Mucosa of gallbladder (tissue), 1 donor: ENCODE measurements around the gene UBE2S. TPM values are rescaled to one million over a fixed set of nuclear protein-coding genes. Genes with fewer than 3 reads are reported as not detected.

Experiments
- DNase-seq: peaks from one replicate; pipeline ENCODE4 v3.0.0-alpha.2; 2020; ENCODE audit warnings: low spot score
- total RNA-seq: library from RNA; stranded (reverse); gene quantifications from one replicate; pipeline ENCODE4 v1.2.1, GENCODE V29; 2021
- donor health status: DM: no; HTN: no; CAD: no.

UBE2S gene
- total RNA-seq, 1 donor from 2014 or later: 26.4 TPM

DNA sequence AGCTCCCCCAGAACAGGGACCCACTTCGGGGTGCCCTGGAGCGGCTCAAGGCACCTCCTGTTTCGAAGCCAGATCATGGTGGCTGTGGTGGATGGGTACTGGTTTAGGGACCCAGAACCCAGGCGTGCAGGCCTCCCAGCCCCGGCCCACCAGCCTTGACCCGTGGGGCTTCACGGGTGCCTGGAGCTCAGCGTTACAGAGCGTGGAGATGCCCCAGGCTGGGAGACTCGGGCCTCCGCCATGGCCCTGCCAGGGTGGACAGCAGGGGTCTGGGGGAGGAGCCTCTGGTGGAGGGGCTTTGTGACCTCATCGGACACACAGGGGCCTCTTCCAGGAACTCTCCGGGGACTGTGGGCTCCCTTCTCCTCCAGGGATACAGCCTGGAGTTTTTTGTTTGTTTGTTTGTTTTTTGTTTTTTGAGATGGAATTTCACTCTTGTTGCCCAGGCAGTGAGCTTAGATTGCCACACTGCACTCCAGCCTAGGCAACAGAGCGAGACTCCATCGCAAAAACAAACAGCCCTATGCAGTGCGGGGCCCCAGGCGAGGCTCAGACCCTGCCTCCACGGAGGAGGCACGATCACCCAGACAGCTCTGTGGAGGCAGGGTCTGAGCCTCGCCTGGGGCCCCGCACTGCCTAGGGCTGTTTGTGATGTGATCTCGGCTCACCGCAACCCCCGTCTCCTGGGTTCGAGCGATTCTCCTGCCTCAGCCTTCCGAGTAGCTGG, 44.4 kb downstream of the UBE2S start, which contains the start of gene GARIN5B:
TSS of gene GARIN5B (minus strand) at position 271 of the 727 bp plus-strand sequence. CDS start at position 77, 194 bp downstream.
- DNase-seq: no peak

DNA sequence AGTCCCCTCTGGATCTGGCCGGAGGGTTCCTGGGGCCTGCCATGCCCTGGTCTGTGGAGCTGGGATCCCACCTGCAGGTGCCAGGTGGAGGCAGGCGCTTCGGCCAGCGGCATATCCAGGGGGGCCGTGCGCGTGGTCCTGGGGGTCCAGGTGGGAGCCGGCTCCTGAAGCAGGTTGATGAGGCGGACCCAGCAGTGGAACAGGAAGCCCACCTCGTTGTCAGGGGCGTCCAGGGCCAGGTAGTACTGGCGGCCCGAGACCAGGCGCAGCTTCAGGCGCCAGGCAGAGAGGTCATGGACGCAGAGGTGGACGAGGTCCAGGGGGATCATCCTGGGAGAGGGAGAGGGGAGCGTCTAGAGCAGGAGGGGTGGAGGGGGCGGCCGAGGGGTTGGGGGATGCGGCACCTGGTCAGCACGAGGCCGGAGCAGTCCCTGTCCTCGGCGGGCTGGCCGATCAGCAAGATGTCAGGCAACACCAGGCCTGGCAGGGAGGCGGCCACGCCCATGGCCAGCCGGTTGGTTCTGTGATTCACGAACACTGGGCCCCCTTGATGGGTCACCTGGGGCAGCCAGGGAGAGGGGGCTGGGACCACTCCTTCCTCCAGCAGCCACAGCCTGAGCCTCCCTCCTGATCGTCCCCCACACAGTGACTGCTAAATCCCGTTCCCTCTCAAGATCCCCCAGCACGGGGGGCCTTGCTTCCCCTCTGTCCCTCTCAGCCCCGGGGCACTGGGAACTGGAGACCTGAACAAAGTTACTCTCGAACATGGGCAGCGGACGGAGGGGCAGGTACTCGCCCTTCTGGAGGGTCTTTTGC, 45.2 kb downstream of the UBE2S start:
- no peak for DNase-seq

DNA sequence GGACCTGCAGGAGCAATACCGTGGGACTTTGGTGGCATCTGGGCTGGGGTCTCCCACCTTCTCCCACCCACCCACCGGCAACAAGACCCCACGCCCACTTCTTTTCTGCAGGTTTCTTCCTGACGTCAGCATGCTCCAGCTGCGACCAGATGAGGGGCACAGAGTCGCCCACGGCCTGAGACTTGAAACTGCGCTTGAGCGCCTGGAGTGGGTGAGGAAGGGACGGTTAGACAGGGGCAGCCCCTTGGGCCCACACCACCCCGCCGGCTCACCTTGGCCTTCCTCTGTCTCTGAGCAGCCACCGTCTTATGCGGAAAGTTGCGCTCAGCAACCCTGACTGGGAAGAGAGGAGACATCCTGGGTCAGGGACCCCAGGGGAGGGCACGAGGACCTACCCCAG, 46.7 kb downstream of the UBE2S start:
- no peak for DNase-seq

DNA sequence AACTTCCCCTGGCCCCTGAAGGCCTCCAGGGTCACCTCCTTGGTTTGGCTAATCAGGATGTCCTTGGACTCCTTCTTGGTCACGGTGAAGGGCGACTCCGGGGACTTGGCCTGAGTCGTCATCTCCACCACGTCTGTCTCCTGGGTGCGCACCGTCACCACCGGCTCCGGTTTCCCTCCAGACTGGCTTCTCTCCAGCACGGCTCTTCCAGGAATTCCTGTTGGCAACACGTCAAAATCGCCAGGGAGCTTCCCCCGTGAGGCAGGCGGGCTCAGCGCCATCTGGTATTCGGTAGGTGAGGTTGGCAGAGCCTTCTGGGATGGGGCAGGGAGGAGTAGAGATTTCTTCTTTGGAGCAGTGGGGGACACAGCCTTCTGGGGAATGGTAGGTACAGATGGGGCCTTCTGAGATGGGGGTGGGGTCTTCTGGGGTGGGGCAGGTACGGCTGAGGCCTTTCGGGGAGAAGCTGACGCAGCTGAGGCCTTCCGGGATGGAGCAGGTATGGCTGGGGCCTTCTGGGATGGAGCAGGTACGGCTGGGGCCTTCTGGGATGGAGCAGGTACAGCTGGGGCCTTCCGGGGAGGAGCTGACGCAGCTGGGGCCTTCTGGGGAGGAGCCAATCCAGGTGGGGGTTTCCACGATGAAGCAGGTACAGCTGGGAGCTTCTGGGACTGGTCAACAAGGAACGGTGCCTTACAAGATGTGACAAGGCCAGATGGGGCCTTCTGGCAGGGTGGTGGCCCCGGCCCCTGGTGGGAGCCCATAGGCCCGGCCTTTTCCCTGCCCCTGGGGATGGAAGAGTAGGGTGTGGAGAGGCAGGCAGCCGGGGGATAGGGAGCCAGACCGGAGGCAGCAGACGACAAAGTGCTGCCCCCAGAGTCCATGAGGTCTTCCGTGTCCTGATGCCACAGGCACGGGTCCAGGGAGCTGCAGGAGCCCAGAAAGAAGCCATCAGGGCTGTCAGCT, 48.4 kb downstream of the UBE2S start:
- DNase-seq: no peak

DNA sequence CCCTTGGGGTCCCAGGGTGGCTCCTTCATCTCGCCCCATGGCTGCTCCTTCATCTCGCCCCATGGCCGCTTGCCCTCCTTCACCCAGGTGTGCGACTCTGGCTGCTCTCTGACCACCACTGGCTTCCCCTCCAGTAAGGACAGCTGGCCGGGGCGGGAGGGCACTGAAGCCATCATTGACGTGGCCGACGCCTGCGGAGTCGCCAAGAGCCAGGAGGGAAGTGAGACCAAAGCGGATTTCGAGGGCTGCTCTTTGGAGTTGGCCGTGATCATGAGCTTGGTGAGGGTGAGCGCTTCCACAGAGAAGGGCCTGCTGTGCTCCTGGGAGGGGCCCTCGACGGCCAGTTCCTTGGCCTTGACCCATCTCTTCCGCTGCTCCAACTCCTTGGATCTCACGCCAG, 49.1 kb downstream of the UBE2S start:
- DNase-seq: no peak

DNA sequence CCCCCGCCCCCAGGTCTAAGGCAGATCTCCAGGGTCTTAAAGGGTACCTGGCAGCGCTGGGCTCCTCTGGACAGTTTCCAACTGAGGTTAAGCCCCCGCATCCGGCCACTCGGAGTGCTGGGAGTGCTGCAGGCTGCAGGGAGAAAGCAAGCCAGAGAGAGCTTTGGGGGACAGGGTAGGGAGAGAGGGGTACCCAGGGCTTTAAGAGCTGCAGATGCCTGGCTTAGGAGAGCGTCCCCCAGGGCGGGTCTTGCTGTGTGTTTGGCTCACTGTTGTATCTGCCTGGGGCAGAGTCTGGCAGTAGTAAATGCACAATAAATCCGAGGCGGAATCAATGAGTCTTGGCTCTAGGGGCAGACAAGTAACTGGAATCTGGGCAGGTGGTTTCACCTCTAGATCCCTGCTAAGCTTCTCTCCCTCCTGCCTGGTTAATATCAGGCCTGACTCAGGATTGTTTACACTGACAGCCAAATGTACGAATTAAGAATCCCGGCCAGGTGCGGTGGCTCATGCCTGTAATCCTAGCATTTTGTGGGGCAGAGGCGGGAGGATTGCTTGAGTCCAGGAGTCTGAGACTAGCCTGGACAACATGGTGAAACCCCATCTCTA, 52.3 kb downstream of the UBE2S start:
- DNase-seq: no peak

DNA sequence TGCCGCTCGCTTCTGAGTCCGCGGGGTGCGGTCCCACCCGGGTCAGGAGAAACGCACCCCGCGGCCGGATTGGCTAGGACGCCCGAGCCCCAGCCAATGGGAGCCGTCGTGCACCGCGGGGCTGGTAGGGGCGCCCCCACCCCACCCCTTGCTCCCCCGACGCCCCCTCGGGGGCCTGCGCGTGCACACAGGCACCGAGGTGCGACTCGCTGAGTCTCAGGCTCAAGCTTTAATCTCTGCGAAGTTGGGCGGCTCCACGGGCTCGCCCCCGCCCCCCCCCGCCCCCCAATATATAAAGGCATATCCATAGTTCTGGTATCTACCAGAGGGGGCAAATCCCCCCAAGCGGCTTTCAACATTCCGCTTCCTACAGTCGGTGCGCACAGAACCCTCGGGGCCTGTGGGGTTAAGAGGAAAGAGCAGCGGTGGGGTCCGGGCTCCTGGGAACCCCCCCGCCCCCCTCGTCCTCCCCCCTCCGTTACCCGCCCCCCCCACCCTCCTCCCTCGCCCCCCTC, 52.8 kb downstream of the UBE2S start, which contains the start of gene COX6B2:
TSS of gene COX6B2 (minus strand) at position 22 of the 515 bp plus-strand sequence. CDS start 198 bp downstream, outside the sequence.
- DNase-seq: no peak

DNA sequence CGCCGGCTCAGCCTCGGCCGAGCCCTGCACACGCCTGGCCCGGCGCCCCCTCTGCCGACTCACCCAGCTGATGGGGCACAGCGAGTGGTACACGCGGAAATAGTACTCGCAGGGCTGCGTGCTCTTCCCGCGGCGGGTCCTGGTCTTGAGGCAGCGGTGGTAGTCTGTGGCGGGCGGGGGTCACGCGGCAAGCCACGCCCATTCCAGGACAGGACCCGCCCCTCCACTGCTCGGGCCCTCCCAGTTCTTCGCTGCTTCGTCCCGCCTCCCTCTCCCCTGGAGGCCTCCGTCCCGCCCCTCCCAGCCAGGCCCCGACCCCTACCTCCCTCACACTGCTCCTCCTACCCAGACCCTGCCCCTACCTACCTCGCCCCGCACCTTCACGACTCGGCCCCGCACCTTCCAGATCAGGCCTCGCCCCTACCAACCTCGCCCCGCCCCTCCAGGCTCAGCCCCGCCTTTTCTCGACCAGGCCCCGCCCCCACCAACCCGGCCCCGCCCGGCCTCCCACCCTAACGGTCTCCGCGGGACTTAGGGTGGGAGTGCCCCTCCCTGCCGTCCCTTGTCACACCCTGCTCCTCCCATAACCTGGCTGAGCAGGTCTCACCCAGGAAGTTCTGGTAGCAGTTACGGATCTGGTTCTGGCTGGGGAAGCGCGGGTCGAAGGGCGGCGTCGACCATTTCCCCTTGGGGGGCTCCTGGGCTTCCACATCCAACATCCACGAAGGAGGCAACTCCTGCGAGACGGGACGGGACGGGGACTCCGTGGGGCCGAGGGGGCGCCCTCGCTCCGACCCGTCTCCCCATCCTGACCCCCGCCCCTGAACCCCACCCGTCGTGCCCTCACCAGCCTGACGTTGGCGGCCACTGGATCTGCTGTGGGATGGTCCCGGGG, 53.5 kb downstream of the UBE2S start:
- DNase-seq: peak; percentile 57

DNA sequence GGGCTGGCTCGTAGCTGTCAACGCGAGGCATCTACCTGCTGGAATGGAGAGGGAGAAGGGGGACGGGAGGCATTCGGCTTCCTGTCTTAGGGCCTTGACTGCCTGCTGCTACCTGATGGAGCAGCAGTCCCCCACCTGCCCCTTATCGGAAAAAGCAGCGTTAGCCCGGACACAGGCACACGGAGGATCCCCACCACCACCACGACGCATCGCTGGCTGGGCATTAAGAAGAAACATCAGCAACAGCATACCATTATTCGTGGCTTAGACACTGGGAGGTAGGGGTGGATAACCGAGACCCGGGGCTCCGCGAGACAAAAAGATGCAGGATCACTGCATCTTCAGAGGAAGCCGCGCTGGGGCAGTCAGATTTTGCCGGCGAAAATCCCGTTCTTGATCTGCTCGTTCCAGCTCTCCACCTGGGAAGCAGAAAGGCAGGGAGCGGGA, 54.2 kb downstream of the UBE2S start:
- DNase-seq: no peak

DNA sequence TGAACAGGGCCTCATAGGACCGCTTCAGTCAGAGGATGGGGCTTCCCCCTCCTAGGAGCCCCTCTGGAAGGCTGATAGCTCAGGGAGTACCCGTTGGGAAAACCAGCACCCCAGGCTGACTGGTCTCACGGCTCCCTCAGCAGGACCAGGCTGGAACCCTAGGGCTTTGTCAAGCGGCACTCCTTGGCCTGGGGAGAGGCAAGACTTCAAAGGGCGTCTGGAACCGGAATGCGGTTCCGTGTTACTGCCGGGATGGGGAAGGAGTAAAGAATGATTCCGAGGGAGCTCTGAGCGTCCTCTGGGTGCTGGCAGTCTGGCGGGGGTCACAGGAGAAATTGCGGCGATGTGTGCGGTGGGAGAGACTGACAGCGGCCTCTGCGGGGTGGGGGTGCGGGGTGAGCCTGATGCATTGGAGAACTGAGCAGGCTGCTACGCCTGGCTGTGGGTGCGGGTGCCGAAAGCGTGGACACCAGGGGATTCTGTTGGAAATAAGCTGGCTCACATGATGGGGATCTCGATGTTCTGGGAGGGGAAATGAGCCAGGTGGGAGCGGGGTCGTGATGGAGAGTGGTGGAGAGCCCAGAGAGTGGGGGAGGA, 54.9 kb downstream of the UBE2S start:
- DNase-seq: no peak

DNA sequence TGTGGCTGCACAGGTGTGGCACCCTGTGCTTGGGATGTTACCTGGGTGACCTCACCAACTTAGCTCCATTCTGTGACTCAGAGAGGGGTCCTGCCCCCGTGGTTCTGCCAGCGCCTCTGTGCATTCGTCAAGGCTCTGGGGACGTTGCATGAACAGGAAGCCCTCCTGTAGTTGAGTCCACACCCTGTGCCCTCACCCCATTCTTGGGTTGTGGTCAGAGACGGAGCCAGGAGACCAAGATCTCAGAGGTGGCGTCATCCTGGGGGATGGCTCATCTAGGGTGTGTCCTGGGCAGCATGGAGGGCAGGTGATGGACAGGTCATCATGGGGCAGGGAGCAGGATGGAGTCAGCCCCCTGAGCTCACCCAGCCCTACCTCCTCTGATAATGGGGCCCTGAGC, 55.5 kb downstream of the UBE2S start:
- DNase-seq: no peak

DNA sequence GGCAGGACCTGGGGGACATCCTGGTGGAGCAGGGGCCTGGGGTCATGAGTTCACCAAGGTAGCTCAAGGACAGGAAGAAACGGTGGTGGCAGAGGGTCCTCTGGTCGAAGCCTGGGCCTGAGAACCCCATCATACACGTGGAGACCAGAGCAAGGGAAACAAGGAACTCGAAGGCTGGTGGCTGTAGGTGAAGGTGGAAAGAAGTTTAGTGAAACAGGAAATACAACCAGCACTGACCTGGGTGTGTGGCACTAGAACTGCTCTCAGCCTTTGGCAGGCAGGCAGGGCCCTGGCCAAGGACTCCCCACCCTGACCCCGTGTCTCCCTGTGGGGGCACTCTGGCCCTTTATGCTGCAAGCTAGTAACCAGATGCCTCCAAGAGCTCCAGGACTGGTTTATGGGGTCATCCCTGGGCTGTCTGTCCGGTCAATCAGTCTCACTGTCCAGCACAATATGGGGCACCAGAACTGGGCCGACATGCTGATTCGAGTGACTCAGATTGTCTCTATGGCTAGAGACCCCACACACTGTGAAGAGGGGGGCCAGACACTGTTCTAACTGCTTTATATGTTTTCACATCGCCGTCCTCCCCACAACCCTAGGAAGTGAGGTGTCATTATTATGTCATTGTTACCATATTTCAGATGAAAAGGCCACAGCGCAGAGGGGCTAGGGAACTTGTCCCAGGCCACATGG, 56.8 kb downstream of the UBE2S start:
- DNase-seq: no peak

Other genes starting within 250 kb of the UBE2S start
- gene DNAAF3, start 241.2 kb downstream of the UBE2S start, total RNA-seq: 7.3 TPM
- gene SYT5, start 227.5 kb downstream of the UBE2S start, total RNA-seq: not detected
- 175 TPM for gene PTPRH, start 198.3 kb downstream of the UBE2S start, total RNA-seq
- gene TMEM86B, start 179.0 kb downstream of the UBE2S start, total RNA-seq: 193 TPM
- gene PPP6R1, start 148.8 kb downstream of the UBE2S start, total RNA-seq: 108 TPM
- gene HSPBP1, start 127.7 kb downstream of the UBE2S start, total RNA-seq: 28.8 TPM
- 5.2 TPM for gene BRSK1, start 123.8 kb downstream of the UBE2S start, total RNA-seq
- 10.1 TPM for gene TMEM150B, start 82.4 kb downstream of the UBE2S start, total RNA-seq
- 24.9 TPM for gene KMT5C, start 67.9 kb downstream of the UBE2S start, total RNA-seq
- gene COX6B2, start 53.1 kb downstream of the UBE2S start, total RNA-seq: not detected
- not detected for gene GARIN5B, start 44.5 kb downstream of the UBE2S start, total RNA-seq
- 0.69 TPM for gene IL11, start 37.3 kb downstream of the UBE2S start, total RNA-seq
- not detected for gene TMEM190, start 31.0 kb downstream of the UBE2S start, total RNA-seq
- 39.9 TPM for gene TMEM238, start 23.5 kb downstream of the UBE2S start, total RNA-seq
- gene RPL28, start 21.9 kb downstream of the UBE2S start, total RNA-seq: 1,612 TPM
- gene SHISA7, start 35.5 kb upstream of the UBE2S start, total RNA-seq: not detected
- gene ISOC2, start 53.9 kb upstream of the UBE2S start, total RNA-seq: 53.5 TPM
- gene C19orf85, start 57.0 kb upstream of the UBE2S start, total RNA-seq: not detected
- 10.7 TPM for gene ZNF628, start 68.8 kb upstream of the UBE2S start, total RNA-seq
- 23.1 TPM for gene NAT14, start 77.4 kb upstream of the UBE2S start, total RNA-seq
- 49.7 TPM for gene SSC5D, start 80.6 kb upstream of the UBE2S start, total RNA-seq
- gene SBK2, start 129.3 kb upstream of the UBE2S start, total RNA-seq: not detected
- 0.20 TPM for gene SBK3, start 137.8 kb upstream of the UBE2S start, total RNA-seq
- 35.0 TPM for gene ZNF579, start 173.1 kb upstream of the UBE2S start, total RNA-seq
- 22.7 TPM for gene FIZ1, start 191.7 kb upstream of the UBE2S start, total RNA-seq
- gene ZNF524, start 192.5 kb upstream of the UBE2S start, total RNA-seq: 37.8 TPM
- 21.6 TPM for gene ZNF865, start 197.9 kb upstream of the UBE2S start, total RNA-seq
- 13.0 TPM for gene ZNF784, start 216.8 kb upstream of the UBE2S start, total RNA-seq
- 47.3 TPM for gene ZNF580, start 233.2 kb upstream of the UBE2S start, total RNA-seq
- 22.2 TPM for gene ZNF581, start 235.9 kb upstream of the UBE2S start, total RNA-seq
- 18.4 TPM for gene CCDC106, start 240.4 kb upstream of the UBE2S start, total RNA-seq
- 202 TPM for gene U2AF2, start 247.2 kb upstream of the UBE2S start, total RNA-seq